Measurements from ENCODE around the gene NSUN2.

GRCh38 chr5:6633469-6634245 is 813 bp upstream of the NSUN2 start:
- no peak for TF ChIP-seq CTCF (IDR thresholded peaks at IDR 0.05; ENCODE audit: poor library complexity, severe bottlenecking)
- TF ChIP-seq EZH2 (IDR thresholded peaks at IDR 0.05; ENCODE audit: borderline replicate concordance, insufficient read depth, low read length, poor library complexity, severe bottlenecking), result no peak
- no peak for TF ChIP-seq MXI1 (conservative IDR thresholded peaks at IDR 0.05; ENCODE audit: poor library complexity, severe bottlenecking)
- no peak for TF ChIP-seq REST (IDR thresholded peaks at IDR 0.05; ENCODE audit: borderline replicate concordance)
- TF ChIP-seq EP300 (conservative IDR thresholded peaks at IDR 0.05; ENCODE audit: poor library complexity, severe bottlenecking), result no peak

All from neural cell (in vitro differentiated cells).